ENCODE measurements around the gene FBXW11. TPM values are rescaled to one million over a fixed set of nuclear protein-coding genes. Genes with fewer than 3 reads are reported as not detected.

Gene FBXW11
- total and polyA plus RNA-seq, 2 experiments from 2014 or later, result 59.0 to 98.0 TPM

DNA sequence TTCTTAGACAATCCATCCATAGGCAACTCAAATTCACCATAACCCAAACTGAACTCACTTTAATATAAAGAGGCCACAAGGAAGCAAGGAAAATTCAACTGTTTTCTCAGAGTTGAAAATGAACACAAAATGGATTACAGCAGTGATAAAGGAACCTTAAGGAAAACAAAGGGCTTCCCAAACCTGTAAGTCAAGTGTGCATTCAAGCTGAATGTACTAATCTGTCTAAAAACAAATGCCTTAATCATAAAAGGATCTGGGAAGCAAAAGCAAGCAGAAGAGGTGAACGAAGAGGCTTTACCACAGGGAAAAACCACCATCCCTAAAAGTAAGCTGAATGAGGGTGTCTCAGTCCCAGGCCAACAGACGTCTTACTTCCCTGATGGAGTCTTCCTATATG is 13.6 kb downstream of the FBXW11 start:
- Histone ChIP-seq H3K4me3 (no peak overlapping the region), H3K4me1 (ENCODE audit: low read depth) (no peaks in the 10 kb centered on the region), H3K36me3 (peaks cover 3% of the 10 kb centered on the region), H3K27ac (no peak overlapping the region), H3K27me3 (no peaks in the 10 kb centered on the region), H3K9me3 (ENCODE audit: low read depth) (no peaks in the 10 kb centered on the region)
- TF ChIP-seq, protein P1, sequence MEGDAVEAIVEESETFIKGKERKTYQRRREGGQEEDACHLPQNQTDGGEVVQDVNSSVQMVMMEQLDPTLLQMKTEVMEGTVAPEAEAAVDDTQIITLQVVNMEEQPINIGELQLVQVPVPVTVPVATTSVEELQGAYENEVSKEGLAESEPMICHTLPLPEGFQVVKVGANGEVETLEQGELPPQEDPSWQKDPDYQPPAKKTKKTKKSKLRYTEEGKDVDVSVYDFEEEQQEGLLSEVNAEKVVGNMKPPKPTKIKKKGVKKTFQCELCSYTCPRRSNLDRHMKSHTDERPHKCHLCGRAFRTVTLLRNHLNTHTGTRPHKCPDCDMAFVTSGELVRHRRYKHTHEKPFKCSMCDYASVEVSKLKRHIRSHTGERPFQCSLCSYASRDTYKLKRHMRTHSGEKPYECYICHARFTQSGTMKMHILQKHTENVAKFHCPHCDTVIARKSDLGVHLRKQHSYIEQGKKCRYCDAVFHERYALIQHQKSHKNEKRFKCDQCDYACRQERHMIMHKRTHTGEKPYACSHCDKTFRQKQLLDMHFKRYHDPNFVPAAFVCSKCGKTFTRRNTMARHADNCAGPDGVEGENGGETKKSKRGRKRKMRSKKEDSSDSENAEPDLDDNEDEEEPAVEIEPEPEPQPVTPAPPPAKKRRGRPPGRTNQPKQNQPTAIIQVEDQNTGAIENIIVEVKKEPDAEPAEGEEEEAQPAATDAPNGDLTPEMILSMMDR (IDR thresholded peaks at IDR 0.05; ENCODE audit: low read depth, low read length), result no peak
- DNase-seq (ENCODE audit: low read depth in 1 of 2, low spot score in 1 of 2), result no peak

DNA sequence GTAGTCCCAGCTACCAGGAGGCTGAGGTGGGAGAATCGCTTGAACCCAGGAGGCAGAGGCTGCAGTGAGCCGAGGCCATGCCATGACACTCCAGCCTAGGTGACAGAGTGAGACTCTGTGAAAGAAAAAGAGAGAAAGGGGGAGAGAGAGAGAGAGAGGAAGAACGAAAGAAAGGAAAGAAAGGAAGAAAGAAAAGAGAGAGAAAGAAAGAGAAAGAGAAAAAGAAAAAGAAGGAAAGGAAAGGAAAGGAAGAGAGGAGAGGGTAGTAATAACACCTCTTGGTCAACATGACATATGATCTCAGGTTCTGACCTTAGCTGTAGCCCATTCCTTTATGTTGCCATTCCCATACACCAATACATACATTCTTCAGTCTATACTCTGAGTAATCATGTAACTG is 14.1 kb downstream of the FBXW11 start:
- Histone ChIP-seq H3K9me3 (ENCODE audit: low read depth) (no peaks in the 10 kb centered on the region), H3K27ac (no peak overlapping the region), H3K4me1 (ENCODE audit: low read depth) (no peaks in the 10 kb centered on the region), H3K36me3 (peaks cover 3% of the 10 kb centered on the region), H3K4me3 (no peak overlapping the region), H3K27me3 (no peaks in the 10 kb centered on the region)
- TF ChIP-seq, protein P1 (IDR thresholded peaks at IDR 0.05; ENCODE audit: low read depth, low read length), result no peak
- DNase-seq (ENCODE audit: low read depth in 1 of 2, low spot score in 1 of 2), result no peak

DNA sequence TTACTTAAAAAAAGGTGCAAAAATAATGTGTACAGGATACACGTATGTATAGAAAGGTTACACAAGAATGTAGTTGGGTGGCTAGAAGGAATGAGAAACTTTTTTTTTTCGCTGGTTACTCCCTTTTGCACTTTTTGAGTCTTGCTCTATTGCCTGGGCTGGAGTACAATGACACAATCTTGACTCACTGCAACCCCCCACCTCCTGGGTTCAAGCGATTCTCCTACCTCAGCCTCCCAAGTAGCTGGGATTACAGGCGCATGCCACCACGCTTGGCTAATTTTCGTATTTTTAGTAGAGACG is 15.8 kb downstream of the FBXW11 start:
- no peak for DNase-seq (ENCODE audit: low read depth in 1 of 2, low spot score in 1 of 2)
- Histone ChIP-seq H3K27me3 (no peaks in the 10 kb centered on the region), H3K9me3 (ENCODE audit: low read depth) (no peaks in the 10 kb centered on the region), H3K36me3 (peaks cover 3% of the 10 kb centered on the region), H3K27ac (no peak overlapping the region), H3K4me1 (ENCODE audit: low read depth) (no peaks in the 10 kb centered on the region), H3K4me3 (no peak overlapping the region)
- TF ChIP-seq, protein P1 (IDR thresholded peaks at IDR 0.05; ENCODE audit: low read depth, low read length), result no peak

DNA sequence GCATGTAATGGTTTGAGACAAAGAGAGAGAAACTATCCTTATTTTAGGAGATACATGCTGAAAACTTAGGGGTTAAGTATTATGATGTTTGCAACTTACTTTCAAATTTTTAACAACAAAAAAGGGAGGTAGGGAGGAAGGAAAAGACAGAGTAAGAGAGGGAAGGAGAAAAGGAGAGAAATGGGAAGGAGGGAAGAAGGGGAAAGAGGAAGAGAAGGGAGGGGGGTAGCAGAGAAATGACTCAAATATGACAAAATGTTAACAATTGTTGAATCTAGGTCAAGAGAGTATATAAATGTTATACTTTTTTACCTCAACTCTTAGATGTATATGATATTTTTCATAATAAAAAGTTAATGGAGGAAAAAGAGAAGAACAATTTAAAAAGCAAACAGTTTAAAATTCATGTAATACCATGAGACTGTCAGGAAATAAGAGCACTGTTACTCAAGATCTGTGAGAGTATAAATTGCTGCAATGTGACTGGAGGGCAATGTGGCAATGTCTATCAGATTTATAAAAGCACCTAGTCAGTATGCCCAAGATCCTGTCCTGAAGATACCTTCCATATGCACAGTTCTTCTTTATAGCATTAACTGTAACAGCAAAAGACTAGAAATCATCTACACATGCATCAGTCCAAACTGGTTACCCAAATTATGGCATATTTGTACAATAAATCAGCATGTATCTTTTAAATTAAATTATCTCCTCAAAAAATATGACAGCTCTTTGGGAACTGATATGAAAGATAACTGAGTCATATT is 16.3 kb downstream of the FBXW11 start:
- Histone ChIP-seq H3K36me3 (peaks cover 3% of the 10 kb centered on the region), H3K9me3 (ENCODE audit: low read depth) (no peaks in the 10 kb centered on the region), H3K4me1 (ENCODE audit: low read depth) (no peaks in the 10 kb centered on the region), H3K4me3 (no peak overlapping the region), H3K27me3 (no peaks in the 10 kb centered on the region), H3K27ac (no peak overlapping the region)
- TF ChIP-seq, protein P1 (IDR thresholded peaks at IDR 0.05; ENCODE audit: low read depth, low read length), result no peak
- peak in 1 of 2 donors; percentile 18 for DNase-seq (ENCODE audit: low read depth in 1 of 2, low spot score in 1 of 2)

DNA sequence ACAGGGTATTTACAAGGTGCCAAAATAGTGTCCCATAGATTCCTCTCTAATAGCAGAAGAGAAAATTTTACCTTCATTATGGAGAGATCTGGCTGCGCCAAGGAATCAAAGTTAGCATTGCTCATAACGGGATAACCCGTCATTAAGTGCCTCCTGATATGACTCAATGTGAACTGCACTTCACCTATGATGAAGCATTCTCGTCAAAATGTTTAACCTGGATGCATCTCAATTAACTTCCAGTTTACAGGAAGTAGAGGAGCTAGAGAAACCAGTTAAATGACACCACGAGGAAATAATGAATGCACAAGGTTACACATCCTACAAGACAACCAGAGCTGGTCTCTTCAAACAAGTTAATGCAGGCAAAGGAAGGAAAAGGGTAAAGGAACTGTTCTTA is 17.2 kb downstream of the FBXW11 start:
- Histone ChIP-seq H3K27ac (no peak overlapping the region), H3K4me1 (ENCODE audit: low read depth) (no peaks in the 10 kb centered on the region), H3K9me3 (ENCODE audit: low read depth) (no peaks in the 10 kb centered on the region), H3K36me3 (peaks cover 3% of the 10 kb centered on the region), H3K27me3 (no peaks in the 10 kb centered on the region), H3K4me3 (no peak overlapping the region)
- TF ChIP-seq, protein P1 (IDR thresholded peaks at IDR 0.05; ENCODE audit: low read depth, low read length), result no peak
- no peak for DNase-seq (ENCODE audit: low read depth in 1 of 2, low spot score in 1 of 2)
